WTC11 (cell line): Measurements from ENCODE around the gene KLHL30. TPM values are rescaled to one million over a fixed set of nuclear protein-coding genes. Genes with fewer than 3 reads are reported as not detected.

ENCODE experiments used
- ATAC-seq: fragments of 200-7000 bp; cut with Tn5 transposase; 2 replicates; pipeline ENCODE4 v1.10.0; 2021; ENCODE audit warnings: mild to moderate bottlenecking, moderate library complexity
- CTCF ChIA-PET: fragments of 300-600 bp; sonication (Branson Sonifier 250); formaldehyde crosslinking; loops from one replicate; lab custom pipeline; 2021; ENCODE audit warnings: antibody characterized with exemption; lab: Charles Lee
- POLR2A ChIA-PET: fragments of 350-600 bp; sonication (Branson Sonifier 250); formaldehyde crosslinking; loops from one replicate; lab custom pipeline; 2021; ENCODE audit warnings: antibody characterized with exemption; lab: Charles Lee
- DNase-seq: peaks from one replicate; pipeline ENCODE4 v3.0.0; 2021; ENCODE audit warnings: low spot score
- H3K27ac Mint-ChIP-seq: 2 replicates; pipeline ENCODE4 v1.8.0; 2021; ENCODE audit warnings: mixed read lengths
- H3K27me3 Mint-ChIP-seq: 2 replicates; pipeline ENCODE4 v1.8.0; 2021; ENCODE audit warnings: low read depth, mild to moderate bottlenecking, moderate library complexity, mixed read lengths
- H3K36me3 Mint-ChIP-seq: 2 replicates; pipeline ENCODE4 v1.8.0; 2021; ENCODE audit warnings: mixed read lengths
- H3K4me1 Mint-ChIP-seq: 2 replicates; pipeline ENCODE4 v1.8.0; 2022; ENCODE audit warnings: mixed read lengths
- H3K4me3 Mint-ChIP-seq: 2 replicates; pipeline ENCODE4 v1.8.0; 2021; ENCODE audit warnings: mild to moderate bottlenecking, moderate library complexity, mixed read lengths
- H3K9me3 Mint-ChIP-seq: 2 replicates; pipeline ENCODE4 v1.8.0; 2021; ENCODE audit warnings: mixed read lengths
- ATF1 ChIP-seq: sonication (generic); formaldehyde crosslinking; IDR thresholded peaks from 2 replicates; pipeline ENCODE4 v1.8.1; 2023; ENCODE audit warnings: mild to moderate bottlenecking, moderate library complexity, missing genetic modification reagents
- CBFB ChIP-seq: sonication (generic); formaldehyde crosslinking; IDR thresholded peaks from 2 replicates; pipeline ENCODE4 v1.8.1; 2022; ENCODE audit warnings: mild to moderate bottlenecking, low read depth, missing genetic modification reagents
- E2F5 ChIP-seq: sonication (generic); formaldehyde crosslinking; IDR thresholded peaks from 2 replicates; pipeline ENCODE4 v1.8.1; 2022; ENCODE audit warnings: mild to moderate bottlenecking, moderate library complexity, missing genetic modification reagents
- ETV6 ChIP-seq: sonication (generic); formaldehyde crosslinking; IDR thresholded peaks from 2 replicates; pipeline ENCODE4 v1.8.1; 2022; ENCODE audit warnings: mild to moderate bottlenecking, missing genetic modification reagents
- FOXJ3 ChIP-seq: sonication (generic); formaldehyde crosslinking; IDR thresholded peaks from 2 replicates; pipeline ENCODE4 v1.9.0; 2021; ENCODE audit warnings: missing genetic modification reagents, mild to moderate bottlenecking, borderline replicate concordance
- FOXP1 ChIP-seq: sonication (generic); formaldehyde crosslinking; IDR thresholded peaks from 2 replicates; pipeline ENCODE4 v1.8.0; 2022; ENCODE audit warnings: missing genetic modification reagents, mild to moderate bottlenecking, moderate library complexity, borderline replicate concordance
- GTF2I ChIP-seq: fragments of 250-450 bp; sonication (Bioruptor Pico); conservative IDR thresholded peaks from 2 replicates; pipeline ENCODE4 v1.4.0; 2021; ENCODE audit warnings: mild to moderate bottlenecking
- KAT7 ChIP-seq: sonication (generic); formaldehyde crosslinking; IDR thresholded peaks from 2 replicates; pipeline ENCODE4 v1.8.1; 2023; ENCODE audit warnings: missing genetic modification reagents, mild to moderate bottlenecking, borderline replicate concordance
- MXD4 ChIP-seq: fragments of 250-450 bp; sonication (Bioruptor Pico); IDR thresholded peaks from 2 replicates; pipeline ENCODE4 v1.8.0; 2021; ENCODE audit warnings: mild to moderate bottlenecking, moderate library complexity, borderline replicate concordance
- NR1H2 ChIP-seq: sonication (generic); formaldehyde crosslinking; IDR thresholded peaks from 2 replicates; pipeline ENCODE4 v1.9.0; 2021; ENCODE audit warnings: mild to moderate bottlenecking, moderate library complexity, missing genetic modification reagents
- PRRX2 ChIP-seq: fragments of 250-450 bp; sonication (Bioruptor Pico); IDR thresholded peaks from 2 replicates; pipeline ENCODE4 v1.8.0; 2021; ENCODE audit warnings: mild to moderate bottlenecking
- ZNF232 ChIP-seq: sonication (generic); formaldehyde crosslinking; IDR thresholded peaks from 2 replicates; pipeline ENCODE4 v1.8.0; 2022; ENCODE audit warnings: mild to moderate bottlenecking, missing genetic modification reagents
- ZNF423 ChIP-seq: fragments of 250-450 bp; sonication (Bioruptor Pico); IDR thresholded peaks from 2 replicates; pipeline ENCODE4 v2.1.2; 2022; ENCODE audit warnings: mild to moderate bottlenecking, moderate library complexity
- total RNA-seq: library from RNA; stranded (reverse); gene quantifications from 3 replicates; pipeline ENCODE4 v1.2.3, GENCODE V29; 2021
- TF ChIP-seq, protein P1 (sequence below): sonication (generic); formaldehyde crosslinking; IDR thresholded peaks from 2 replicates; pipeline ENCODE4 v1.8.0; 2022; ENCODE audit warnings: missing genetic modification reagents
- TF ChIP-seq, protein P2 (sequence below): sonication (generic); formaldehyde crosslinking; IDR thresholded peaks from 2 replicates; pipeline ENCODE4 v1.8.0; 2022; ENCODE audit warnings: mild to moderate bottlenecking, missing genetic modification reagents
- TF ChIP-seq, protein P3 (sequence below): sonication (generic); formaldehyde crosslinking; IDR thresholded peaks from 2 replicates; pipeline ENCODE4 v1.8.1; 2023; ENCODE audit warnings: mild to moderate bottlenecking, moderate library complexity, missing genetic modification reagents
- TF ChIP-seq, protein P4 (sequence below): sonication (generic); formaldehyde crosslinking; IDR thresholded peaks from 2 replicates; pipeline ENCODE4 v1.8.1; 2023; ENCODE audit warnings: mild to moderate bottlenecking, missing genetic modification reagents, moderate library complexity
- TF ChIP-seq, protein P5 (sequence below): sonication (generic); formaldehyde crosslinking; IDR thresholded peaks from 2 replicates; pipeline ENCODE4 v1.8.1; 2022; ENCODE audit warnings: low read depth, missing genetic modification reagents, borderline replicate concordance

The KLHL30 gene
- total RNA-seq, 1 experiment from 2014 or later = not detected

- TF ChIP-seq, protein P1, sequence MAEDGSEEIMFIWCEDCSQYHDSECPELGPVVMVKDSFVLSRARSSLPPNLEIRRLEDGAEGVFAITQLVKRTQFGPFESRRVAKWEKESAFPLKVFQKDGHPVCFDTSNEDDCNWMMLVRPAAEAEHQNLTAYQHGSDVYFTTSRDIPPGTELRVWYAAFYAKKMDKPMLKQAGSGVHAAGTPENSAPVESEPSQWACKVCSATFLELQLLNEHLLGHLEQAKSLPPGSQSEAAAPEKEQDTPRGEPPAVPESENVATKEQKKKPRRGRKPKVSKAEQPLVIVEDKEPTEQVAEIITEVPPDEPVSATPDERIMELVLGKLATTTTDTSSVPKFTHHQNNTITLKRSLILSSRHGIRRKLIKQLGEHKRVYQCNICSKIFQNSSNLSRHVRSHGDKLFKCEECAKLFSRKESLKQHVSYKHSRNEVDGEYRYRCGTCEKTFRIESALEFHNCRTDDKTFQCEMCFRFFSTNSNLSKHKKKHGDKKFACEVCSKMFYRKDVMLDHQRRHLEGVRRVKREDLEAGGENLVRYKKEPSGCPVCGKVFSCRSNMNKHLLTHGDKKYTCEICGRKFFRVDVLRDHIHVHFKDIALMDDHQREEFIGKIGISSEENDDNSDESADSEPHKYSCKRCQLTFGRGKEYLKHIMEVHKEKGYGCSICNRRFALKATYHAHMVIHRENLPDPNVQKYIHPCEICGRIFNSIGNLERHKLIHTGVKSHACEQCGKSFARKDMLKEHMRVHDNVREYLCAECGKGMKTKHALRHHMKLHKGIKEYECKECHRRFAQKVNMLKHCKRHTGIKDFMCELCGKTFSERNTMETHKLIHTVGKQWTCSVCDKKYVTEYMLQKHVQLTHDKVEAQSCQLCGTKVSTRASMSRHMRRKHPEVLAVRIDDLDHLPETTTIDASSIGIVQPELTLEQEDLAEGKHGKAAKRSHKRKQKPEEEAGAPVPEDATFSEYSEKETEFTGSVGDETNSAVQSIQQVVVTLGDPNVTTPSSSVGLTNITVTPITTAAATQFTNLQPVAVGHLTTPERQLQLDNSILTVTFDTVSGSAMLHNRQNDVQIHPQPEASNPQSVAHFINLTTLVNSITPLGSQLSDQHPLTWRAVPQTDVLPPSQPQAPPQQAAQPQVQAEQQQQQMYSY (CRISPR knock-in tag) = no peak
- no peak for TF ChIP-seq ZNF423 (CRISPR knock-in tag)
- TF ChIP-seq MXD4 (CRISPR knock-in tag) = no peak
- TF ChIP-seq FOXP1 (CRISPR knock-in tag) = no peak
- TF ChIP-seq, protein P2, sequence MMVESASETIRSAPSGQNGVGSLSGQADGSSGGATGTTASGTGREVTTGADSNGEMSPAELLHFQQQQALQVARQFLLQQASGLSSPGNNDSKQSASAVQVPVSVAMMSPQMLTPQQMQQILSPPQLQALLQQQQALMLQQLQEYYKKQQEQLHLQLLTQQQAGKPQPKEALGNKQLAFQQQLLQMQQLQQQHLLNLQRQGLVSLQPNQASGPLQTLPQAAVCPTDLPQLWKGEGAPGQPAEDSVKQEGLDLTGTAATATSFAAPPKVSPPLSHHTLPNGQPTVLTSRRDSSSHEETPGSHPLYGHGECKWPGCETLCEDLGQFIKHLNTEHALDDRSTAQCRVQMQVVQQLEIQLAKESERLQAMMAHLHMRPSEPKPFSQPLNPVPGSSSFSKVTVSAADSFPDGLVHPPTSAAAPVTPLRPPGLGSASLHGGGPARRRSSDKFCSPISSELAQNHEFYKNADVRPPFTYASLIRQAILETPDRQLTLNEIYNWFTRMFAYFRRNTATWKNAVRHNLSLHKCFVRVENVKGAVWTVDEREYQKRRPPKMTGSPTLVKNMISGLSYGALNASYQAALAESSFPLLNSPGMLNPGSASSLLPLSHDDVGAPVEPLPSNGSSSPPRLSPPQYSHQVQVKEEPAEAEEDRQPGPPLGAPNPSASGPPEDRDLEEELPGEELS (CRISPR knock-in tag) = no peak
- TF ChIP-seq E2F5 (CRISPR knock-in tag) = no peak
- no peak for TF ChIP-seq ETV6 (CRISPR knock-in tag)
Measured at GRCh38 chr2:238146884-238147544, 8.5 kb downstream of the KLHL30 start (continued).

DNA sequence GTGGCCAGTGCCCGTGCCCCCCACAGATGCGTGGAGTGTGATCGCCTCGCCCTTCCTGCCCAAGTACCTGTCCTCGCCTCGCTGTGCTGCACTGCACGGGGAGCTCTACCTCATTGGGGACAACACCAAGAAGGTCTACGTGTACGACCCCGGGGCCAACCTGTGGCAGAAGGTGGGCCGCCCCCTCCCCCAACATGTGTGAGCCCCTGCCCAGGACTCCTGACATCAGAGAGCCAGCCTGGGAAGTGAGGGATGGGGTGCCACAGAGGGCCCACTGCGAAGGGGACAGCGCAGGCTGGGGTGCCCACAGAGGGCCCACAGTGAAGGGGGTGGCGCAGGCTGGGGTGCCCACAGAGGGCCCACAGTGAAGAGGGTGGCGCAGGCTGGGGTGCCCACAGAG, 10.5 kb downstream of the KLHL30 start:
- DNase-seq (no peak), ATAC-seq (no peak)
- Mint-ChIP-seq H3K27me3 (no peaks in the 10 kb centered on the region), H3K36me3 (no peaks in the 10 kb centered on the region), H3K4me1 (0 out of 2 replicates have a peak, but pooled peaks cover 4% of the 10 kb centered on the region), H3K27ac (no peak overlapping the region), H3K9me3 (peaks cover 1% of the 10 kb centered on the region), H3K4me3 (no peak overlapping the region)
- TF ChIP-seq, protein P3, sequence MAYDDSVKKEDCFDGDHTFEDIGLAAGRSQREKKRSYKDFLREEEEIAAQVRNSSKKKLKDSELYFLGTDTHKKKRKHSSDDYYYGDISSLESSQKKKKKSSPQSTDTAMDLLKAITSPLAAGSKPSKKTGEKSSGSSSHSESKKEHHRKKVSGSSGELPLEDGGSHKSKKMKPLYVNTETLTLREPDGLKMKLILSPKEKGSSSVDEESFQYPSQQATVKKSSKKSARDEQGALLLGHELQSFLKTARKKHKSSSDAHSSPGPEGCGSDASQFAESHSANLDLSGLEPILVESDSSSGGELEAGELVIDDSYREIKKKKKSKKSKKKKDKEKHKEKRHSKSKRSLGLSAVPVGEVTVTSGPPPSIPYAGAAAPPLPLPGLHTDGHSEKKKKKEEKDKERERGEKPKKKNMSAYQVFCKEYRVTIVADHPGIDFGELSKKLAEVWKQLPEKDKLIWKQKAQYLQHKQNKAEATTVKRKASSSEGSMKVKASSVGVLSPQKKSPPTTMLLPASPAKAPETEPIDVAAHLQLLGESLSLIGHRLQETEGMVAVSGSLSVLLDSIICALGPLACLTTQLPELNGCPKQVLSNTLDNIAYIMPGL = no peak
- TF ChIP-seq, protein P2 (CRISPR knock-in tag) = no peak
- TF ChIP-seq FOXJ3 = no peak
- ChIA-PET POLR2A (no interaction called here), CTCF (interaction anchor here (5.8 kb wide), 1 partner anchor 9 kb away, joined by 36 read pairs; no protein-coding TSS in a partner anchor)

DNA sequence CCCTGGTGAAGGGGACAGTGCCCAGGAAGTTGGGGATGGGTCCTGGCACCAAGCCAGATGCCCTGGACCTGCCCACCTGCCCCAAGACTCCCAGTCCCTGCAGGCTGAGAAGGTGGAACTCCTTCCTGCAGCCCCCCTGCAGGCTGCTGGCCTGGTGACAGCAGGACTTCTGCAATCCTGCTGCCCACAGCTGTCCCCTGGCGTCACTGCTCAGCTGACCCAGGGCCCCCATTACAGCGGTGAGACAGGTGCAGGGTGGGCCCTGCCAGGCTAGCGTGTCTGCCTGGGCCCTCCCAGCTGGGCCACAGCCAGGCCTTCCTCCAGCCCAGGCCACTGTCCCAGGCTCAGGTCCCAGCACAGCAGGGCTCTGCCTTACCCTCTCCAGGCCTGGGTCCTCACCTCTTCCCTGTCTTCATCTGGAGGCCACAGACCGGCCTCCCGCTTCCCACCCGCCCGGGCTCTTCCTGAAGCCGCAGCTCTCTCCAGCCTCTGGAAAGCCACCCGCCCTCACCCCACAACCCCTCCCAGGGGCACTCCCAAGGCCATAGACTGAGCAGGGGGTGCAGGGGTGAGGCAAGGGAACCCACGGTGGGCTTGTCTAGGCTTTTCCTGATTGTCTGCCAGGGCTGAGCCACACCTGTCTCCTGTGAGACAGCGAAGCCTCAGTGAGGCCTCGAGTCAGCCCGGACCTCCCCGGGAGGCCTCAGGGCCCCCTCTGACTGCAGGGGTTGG, 11.5 kb downstream of the KLHL30 start:
- no peak for ATAC-seq
- H3K36me3 Mint-ChIP-seq = no peaks in the 10 kb centered on the region
- H3K27ac Mint-ChIP-seq = no peak overlapping the region
- H3K9me3 Mint-ChIP-seq = peaks cover 8% of the 10 kb centered on the region
- TF ChIP-seq CBFB (CRISPR knock-in tag) (no peak), NR1H2 (CRISPR knock-in tag) (no peak), PRRX2 (CRISPR knock-in tag) (no peak), ATF1 (no peak), KAT7 (CRISPR knock-in tag) (no peak), GTF2I (CRISPR knock-in tag) (no peak), ZNF232 (CRISPR knock-in tag) (no peak)
- TF ChIP-seq, protein P4, sequence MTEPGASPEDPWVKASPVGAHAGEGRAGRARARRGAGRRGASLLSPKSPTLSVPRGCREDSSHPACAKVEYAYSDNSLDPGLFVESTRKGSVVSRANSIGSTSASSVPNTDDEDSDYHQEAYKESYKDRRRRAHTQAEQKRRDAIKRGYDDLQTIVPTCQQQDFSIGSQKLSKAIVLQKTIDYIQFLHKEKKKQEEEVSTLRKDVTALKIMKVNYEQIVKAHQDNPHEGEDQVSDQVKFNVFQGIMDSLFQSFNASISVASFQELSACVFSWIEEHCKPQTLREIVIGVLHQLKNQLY (CRISPR knock-in tag) = no peak
- TF ChIP-seq, protein P5, sequence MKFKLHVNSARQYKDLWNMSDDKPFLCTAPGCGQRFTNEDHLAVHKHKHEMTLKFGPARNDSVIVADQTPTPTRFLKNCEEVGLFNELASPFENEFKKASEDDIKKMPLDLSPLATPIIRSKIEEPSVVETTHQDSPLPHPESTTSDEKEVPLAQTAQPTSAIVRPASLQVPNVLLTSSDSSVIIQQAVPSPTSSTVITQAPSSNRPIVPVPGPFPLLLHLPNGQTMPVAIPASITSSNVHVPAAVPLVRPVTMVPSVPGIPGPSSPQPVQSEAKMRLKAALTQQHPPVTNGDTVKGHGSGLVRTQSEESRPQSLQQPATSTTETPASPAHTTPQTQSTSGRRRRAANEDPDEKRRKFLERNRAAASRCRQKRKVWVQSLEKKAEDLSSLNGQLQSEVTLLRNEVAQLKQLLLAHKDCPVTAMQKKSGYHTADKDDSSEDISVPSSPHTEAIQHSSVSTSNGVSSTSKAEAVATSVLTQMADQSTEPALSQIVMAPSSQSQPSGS (CRISPR knock-in tag) = no peak
- TF ChIP-seq, all 79 proteins: peak for 0
- ChIA-PET POLR2A (no interaction called here), CTCF (interaction anchor here (0.6 to 5.8 kb wide), 2 partner anchors 10 to 180 kb away, joined by 3 to 36 read pairs; no protein-coding TSS in a partner anchor)
- H3K4me3 Mint-ChIP-seq = no peak overlapping the region
- H3K27me3 Mint-ChIP-seq = no peaks in the 10 kb centered on the region
- H3K4me1 Mint-ChIP-seq = 0 out of 2 replicates have a peak, but pooled peaks cover 4% of the 10 kb centered on the region
- DNase-seq = no peak
